H7 (cell line): ENCODE results near the gene FNTB. TPM values are rescaled to one million over a fixed set of nuclear protein-coding genes. Genes with fewer than 3 reads are reported as not detected.

Source experiments
- DNase-seq: peaks from one replicate; pipeline ENCODE4 v3.0.0; 2012
- H3K27me3 ChIP-seq: 2 replicates; pipeline ENCODE4 v1.6.0; 2011; ENCODE audit warnings: mild to moderate bottlenecking, low read length; ENCODE audit not compliant: control insufficient read depth, insufficient read depth
- H3K36me3 ChIP-seq: replicated peaks from 2 replicates; pipeline ENCODE4 v1.5.1; 2011; ENCODE audit warnings: low read length; ENCODE audit not compliant: control insufficient read depth, insufficient read depth
- H3K4me3 ChIP-seq: 2 replicates; pipeline ENCODE4 v1.5.1; 2011; ENCODE audit warnings: low read depth, mild to moderate bottlenecking, control low read depth, low read length, moderate library complexity; ENCODE audit not compliant: insufficient read depth
- total RNA-seq: library from RNA; depleted of rRNA; stranded (reverse); fragments of >200 nt; shearing (Covaris generic); gene quantifications from 2 replicates; pipeline ENCODE4 v1.2.3, GENCODE V29; 2014

The FNTB gene
- total RNA-seq, 1 experiment from 2014 or later: 11.4 TPM

- DNase-seq: no peak
- Histone ChIP-seq H3K27me3 (no peaks in the 10 kb centered on the region), H3K4me3 (no peak overlapping the region), H3K36me3 (peaks cover 1% of the 10 kb centered on the region)
These were observed 66.1 kb downstream of the FNTB start for GRCh38 chr14:65052832-65053231.

- Histone ChIP-seq H3K36me3 (peaks cover 1% of the 10 kb centered on the region), H3K27me3 (no peaks in the 10 kb centered on the region), H3K4me3 (no peak overlapping the region)
- no peak for DNase-seq
These were observed 66.8 kb downstream of the FNTB start for GRCh38 chr14:65053466-65053865.

- no peak for DNase-seq
- H3K4me3 ChIP-seq: no peak overlapping the region
These were observed 67.9 kb downstream of the FNTB start for GRCh38 chr14:65054471-65055085.

GRCh38 chr14:65057695-65058094 lies 71.0 kb downstream of the FNTB start:
- peaks cover 13% of the 10 kb centered on the region for H3K36me3 ChIP-seq
- no peak for DNase-seq
- H3K4me3 ChIP-seq: no peak overlapping the region
- H3K27me3 ChIP-seq: no peaks in the 10 kb centered on the region

More at GRCh38 chr14:65054471-65055085, 67.9 kb downstream of the FNTB start:
- Histone ChIP-seq H3K27me3 (no peaks in the 10 kb centered on the region), H3K36me3 (peaks cover 1% of the 10 kb centered on the region; the same call in 1 of the 2 replicates)

- H3K4me3 ChIP-seq: no peak overlapping the region
- no peak for DNase-seq
- H3K27me3 ChIP-seq: no peaks in the 10 kb centered on the region
- H3K36me3 ChIP-seq: peaks cover 14% of the 10 kb centered on the region
These were observed 75.7 kb downstream of the FNTB start for GRCh38 chr14:65062096-65063075.

GRCh38 chr14:65065719-65066118 lies 79.0 kb downstream of the FNTB start:
- no peaks in the 10 kb centered on the region for H3K27me3 ChIP-seq
- H3K4me3 ChIP-seq: no peak overlapping the region
- DNase-seq: no peak
- peaks cover 14% of the 10 kb centered on the region for H3K36me3 ChIP-seq

GRCh38 chr14:65069874-65070413 lies 83.2 kb downstream of the FNTB start:
- peaks cover 2% of the 10 kb centered on the region for H3K36me3 ChIP-seq
- H3K27me3 ChIP-seq: no peaks in the 10 kb centered on the region
- no peak for DNase-seq
- no peak overlapping the region for H3K4me3 ChIP-seq

- Histone ChIP-seq H3K4me3 (no peak overlapping the region), H3K36me3 (peaks cover 2% of the 10 kb centered on the region), H3K27me3 (no peaks in the 10 kb centered on the region)
- no peak for DNase-seq
These were observed 83.8 kb downstream of the FNTB start for GRCh38 chr14:65070471-65070976.

GRCh38 chr14:65071544-65071943 lies 84.8 kb downstream of the FNTB start:
- Histone ChIP-seq H3K4me3 (no peak overlapping the region), H3K36me3 (no peaks in the 10 kb centered on the region; the same call in none of the 2 replicates), H3K27me3 (no peaks in the 10 kb centered on the region)
- DNase-seq: no peak

- no peak for DNase-seq
- Histone ChIP-seq H3K27me3 (no peaks in the 10 kb centered on the region), H3K4me3 (no peak overlapping the region), H3K36me3 (peaks cover 4% of the 10 kb centered on the region)
These were observed 85.6 kb downstream of the FNTB start for GRCh38 chr14:65072256-65072655.

- H3K27me3 ChIP-seq: no peaks in the 10 kb centered on the region
- no peak for DNase-seq
- peaks cover 9% of the 10 kb centered on the region for H3K36me3 ChIP-seq
- no peak overlapping the region for H3K4me3 ChIP-seq
These were observed 86.2 kb downstream of the FNTB start for GRCh38 chr14:65072937-65073336.

- H3K27me3 ChIP-seq: no peaks in the 10 kb centered on the region
- H3K36me3 ChIP-seq: peaks cover 10% of the 10 kb centered on the region
- no peak for DNase-seq
- H3K4me3 ChIP-seq: no peak overlapping the region
These were observed 87.0 kb downstream of the FNTB start for GRCh38 chr14:65073605-65074201.

- no peak for DNase-seq
- H3K36me3 ChIP-seq: peaks cover 13% of the 10 kb centered on the region
- H3K27me3 ChIP-seq: no peaks in the 10 kb centered on the region
- no peak overlapping the region for H3K4me3 ChIP-seq
These were observed 87.9 kb downstream of the FNTB start for GRCh38 chr14:65074449-65075150.
